SU-DHL-6 (cell line): Measurements from ENCODE around the gene LKAAEAR1.
A peak's percentile ranks its signal among the peaks of the same experiment; 100 is the strongest.
"Not testable (repeated sequence)": the region's sequence is repeated elsewhere in the genome, so short reads cannot be mapped to it uniquely, and the experiment has no call there.

ENCODE experiments used
- H2AFZ ChIP-seq: fragments of 200-600 bp; sonication (generic); 2 replicates; pipeline ENCODE4 v1.6.1; 2014; ENCODE audit warnings: low read depth, mild to moderate bottlenecking, moderate library complexity, mixed read lengths, antibody characterized with exemption, low read length; ENCODE audit not compliant: severe bottlenecking
- H3F3A ChIP-seq: fragments of 200-600 bp; shearing (Covaris generic); 2 replicates; pipeline ENCODE4 v1.6.0; 2016; ENCODE audit warnings: antibody characterized with exemption, mild to moderate bottlenecking; ENCODE audit not compliant: insufficient read depth
- H3K27ac ChIP-seq: fragments of 200-600 bp; sonication (generic); 2 replicates; pipeline ENCODE4 v1.5.1; 2016; ENCODE audit warnings: low read depth, mild to moderate bottlenecking, low read length, moderate library complexity, mixed read lengths
- H3K27me3 ChIP-seq: fragments of 200-600 bp; sonication (generic), shearing (Covaris generic); 2 replicates; pipeline ENCODE4 v1.6.0; 2014; ENCODE audit warnings: mild to moderate bottlenecking, low read length
- H3K36me3 ChIP-seq: fragments of 200-600 bp; sonication (generic); 2 replicates; pipeline ENCODE4 v1.6.1; 2014; ENCODE audit warnings: mild to moderate bottlenecking, low read length, mixed read lengths
- H3K4me2 ChIP-seq: fragments of 300-600, 200-600 bp; shearing (Covaris generic), sonication (generic); 2 replicates; pipeline ENCODE4 v1.6.0; 2014; ENCODE audit warnings: low read length, low read depth, mild to moderate bottlenecking; ENCODE audit not compliant: poor library complexity, severe bottlenecking
- H3K4me3 ChIP-seq: fragments of 200-600 bp; sonication (generic); 2 replicates; pipeline ENCODE4 v1.5.1; 2014; ENCODE audit warnings: antibody characterized with exemption, low read length, mild to moderate bottlenecking, mixed read lengths; ENCODE audit not compliant: insufficient read depth, poor library complexity, severe bottlenecking
- H3K79me2 ChIP-seq: fragments of 200-600 bp; sonication (generic); 2 replicates; pipeline ENCODE4 v1.6.1; 2014; ENCODE audit warnings: mild to moderate bottlenecking, low read length, moderate library complexity; ENCODE audit not compliant: insufficient read depth
- H3K9ac ChIP-seq: fragments of 200-600 bp; sonication (generic); 2 replicates; pipeline ENCODE4 v1.7.0; 2014; ENCODE audit warnings: mild to moderate bottlenecking, low read length
- H3K9me2 ChIP-seq: fragments of 200-600 bp; sonication (generic); replicated peaks from 2 replicates; pipeline ENCODE4 v1.6.1; 2014; ENCODE audit warnings: low read length; ENCODE audit not compliant: insufficient read depth
- H3K9me3 ChIP-seq: fragments of 200-600 bp; sonication (generic); 2 replicates; pipeline ENCODE4 v1.6.1; 2014; ENCODE audit warnings: low read length, mixed read lengths; ENCODE audit not compliant: insufficient read depth
- H4K20me1 ChIP-seq: fragments of 200-600 bp; sonication (generic); 2 replicates; pipeline ENCODE4 v1.6.1; 2014; ENCODE audit warnings: low read depth, mild to moderate bottlenecking, antibody characterized with exemption, low read length, moderate library complexity, mixed read lengths
- EZH2phosphoT487 ChIP-seq: fragments of 200-600 bp; sonication (generic), shearing (Covaris generic); conservative IDR thresholded peaks from 2 replicates; pipeline ENCODE4 v1.6.1; 2018; ENCODE audit warnings: mild to moderate bottlenecking, antibody characterized with exemption, low read length, moderate library complexity, mixed read lengths
- TF ChIP-seq, protein P1 (sequence below): fragments of 200-600 bp; sonication (generic); IDR thresholded peaks from one replicate; pipeline ENCODE4 v1.5.1; 2017; ENCODE audit warnings: antibody characterized with exemption, mild to moderate bottlenecking, low read length, moderate library complexity; ENCODE audit not compliant: insufficient read depth, poor library complexity, severe bottlenecking

The LKAAEAR1 gene

DNA sequence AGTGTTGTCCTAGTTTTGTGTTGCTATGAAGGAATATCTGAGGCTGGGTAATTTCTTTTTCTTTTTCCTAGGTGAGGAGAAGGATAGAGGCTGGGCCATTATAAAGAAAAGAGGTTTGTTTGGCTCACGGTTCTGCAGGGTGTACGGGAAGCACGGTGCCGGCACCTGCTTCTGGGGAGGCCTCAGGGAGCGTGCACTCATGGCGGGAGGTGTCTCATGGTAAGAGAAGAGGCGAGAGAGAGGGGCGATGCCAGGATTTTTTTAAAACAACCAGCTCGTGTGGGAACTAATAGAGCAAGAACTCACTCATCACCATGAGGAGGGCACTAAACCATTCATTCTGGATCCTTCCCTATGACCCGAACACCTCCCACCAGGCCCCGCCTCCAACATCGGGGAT, 37.4 kb upstream of the LKAAEAR1 start:
- no peak overlapping the region for H3K9ac ChIP-seq
- H3K27ac ChIP-seq, result no peak overlapping the region
- no peaks in the 10 kb centered on the region for H3K36me3 ChIP-seq
- H3K4me2 ChIP-seq, result no peak overlapping the region
- H3K27me3 ChIP-seq, result no peaks in the 10 kb centered on the region
- H3K9me3 ChIP-seq, result no peaks in the 10 kb centered on the region
- no peaks in the 10 kb centered on the region for H4K20me1 ChIP-seq
- no peak overlapping the region for H2AFZ ChIP-seq
- no peaks in the 10 kb centered on the region for H3F3A ChIP-seq
- H3K79me2 ChIP-seq, result no peaks in the 10 kb centered on the region
- H3K4me3 ChIP-seq, result no peak overlapping the region
- no peaks in the 10 kb centered on the region for H3K9me2 ChIP-seq
- TF ChIP-seq, protein P1, sequence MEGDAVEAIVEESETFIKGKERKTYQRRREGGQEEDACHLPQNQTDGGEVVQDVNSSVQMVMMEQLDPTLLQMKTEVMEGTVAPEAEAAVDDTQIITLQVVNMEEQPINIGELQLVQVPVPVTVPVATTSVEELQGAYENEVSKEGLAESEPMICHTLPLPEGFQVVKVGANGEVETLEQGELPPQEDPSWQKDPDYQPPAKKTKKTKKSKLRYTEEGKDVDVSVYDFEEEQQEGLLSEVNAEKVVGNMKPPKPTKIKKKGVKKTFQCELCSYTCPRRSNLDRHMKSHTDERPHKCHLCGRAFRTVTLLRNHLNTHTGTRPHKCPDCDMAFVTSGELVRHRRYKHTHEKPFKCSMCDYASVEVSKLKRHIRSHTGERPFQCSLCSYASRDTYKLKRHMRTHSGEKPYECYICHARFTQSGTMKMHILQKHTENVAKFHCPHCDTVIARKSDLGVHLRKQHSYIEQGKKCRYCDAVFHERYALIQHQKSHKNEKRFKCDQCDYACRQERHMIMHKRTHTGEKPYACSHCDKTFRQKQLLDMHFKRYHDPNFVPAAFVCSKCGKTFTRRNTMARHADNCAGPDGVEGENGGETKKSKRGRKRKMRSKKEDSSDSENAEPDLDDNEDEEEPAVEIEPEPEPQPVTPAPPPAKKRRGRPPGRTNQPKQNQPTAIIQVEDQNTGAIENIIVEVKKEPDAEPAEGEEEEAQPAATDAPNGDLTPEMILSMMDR, result no peak
- TF ChIP-seq EZH2phosphoT487, result no peak

DNA sequence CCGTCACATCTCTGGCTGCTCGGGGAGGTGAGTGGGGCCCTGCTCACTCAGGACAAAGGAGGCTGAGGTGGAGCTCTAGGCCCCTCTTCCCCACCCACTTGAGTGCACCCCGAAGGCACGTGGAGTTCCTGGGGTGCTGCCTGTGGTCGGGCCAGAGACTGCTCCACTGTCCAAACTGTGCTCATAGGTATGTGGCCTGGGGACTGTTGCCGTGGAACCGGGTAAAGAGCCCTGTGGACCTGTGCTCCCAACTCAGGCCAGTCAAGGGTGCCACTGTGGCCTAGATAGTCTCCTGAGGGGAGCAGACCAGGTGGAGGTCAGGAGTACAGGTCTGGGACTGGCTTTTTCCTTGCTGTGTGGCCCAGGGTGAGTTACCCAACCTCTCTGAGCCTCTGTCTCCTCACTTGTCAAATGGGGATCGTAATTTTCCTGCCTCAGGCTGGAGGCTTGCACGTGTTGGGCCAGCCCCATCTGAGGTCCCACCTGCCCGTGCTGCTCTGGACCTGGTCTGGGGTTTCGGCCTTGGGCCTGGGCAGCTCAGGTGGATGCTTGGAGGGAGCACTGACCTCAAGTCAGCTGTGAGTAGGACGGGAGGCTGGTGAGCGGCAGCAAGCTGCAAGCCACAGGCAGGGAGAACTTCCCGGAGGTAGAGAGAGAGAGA, 35.6 kb upstream of the LKAAEAR1 start:
- H2AFZ ChIP-seq, result peak overlapping the region; percentile 78

DNA sequence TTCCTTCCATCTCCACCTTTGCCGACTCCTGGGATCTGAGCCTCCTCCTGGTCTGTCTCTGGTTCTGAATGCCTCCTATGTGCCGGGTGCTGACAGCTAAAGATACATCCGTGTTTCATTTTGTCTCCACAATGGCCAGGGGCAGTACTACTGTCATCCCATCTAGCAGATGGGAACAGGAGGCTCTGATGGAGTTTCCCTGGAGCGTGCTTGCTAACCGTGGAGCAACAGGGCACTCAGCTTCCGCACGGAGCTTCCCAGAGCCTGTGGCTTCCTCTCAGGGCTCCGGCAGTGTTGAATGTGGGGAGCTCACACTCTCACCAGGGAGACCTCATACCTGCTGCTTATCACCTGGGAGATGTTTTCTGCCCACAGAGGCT, 35.1 kb upstream of the LKAAEAR1 start:
- Histone ChIP-seq H3K9me2 (no peaks in the 10 kb centered on the region), H3K27me3 (no peaks in the 10 kb centered on the region), H3F3A (no peaks in the 10 kb centered on the region), H3K36me3 (no peaks in the 10 kb centered on the region), H3K4me3 (no peak overlapping the region), H3K4me2 (no peak overlapping the region), H3K79me2 (no peaks in the 10 kb centered on the region), H3K9ac (no peak overlapping the region), H2AFZ (no peak overlapping the region), H3K27ac (no peak overlapping the region), H3K9me3 (no peaks in the 10 kb centered on the region), H4K20me1 (no peaks in the 10 kb centered on the region)
- TF ChIP-seq, protein P1, result no peak
- no peak for TF ChIP-seq EZH2phosphoT487

More for the DNA sequence above, 35.6 kb upstream of the LKAAEAR1 start:
- H3K27ac ChIP-seq, result no peak overlapping the region
- H3K27me3 ChIP-seq, result no peaks in the 10 kb centered on the region
- no peaks in the 10 kb centered on the region for H3K79me2 ChIP-seq
- H3K36me3 ChIP-seq, result no peaks in the 10 kb centered on the region
- no peak overlapping the region for H3K4me3 ChIP-seq
- H3F3A ChIP-seq, result no peaks in the 10 kb centered on the region
- H4K20me1 ChIP-seq, result no peaks in the 10 kb centered on the region
- H3K9me3 ChIP-seq, result no peaks in the 10 kb centered on the region
- TF ChIP-seq, protein P1, result no peak
- no peak for TF ChIP-seq EZH2phosphoT487
- peak overlapping the region; percentile 32; the same call in 1 of the 2 replicates for H3K9ac ChIP-seq
- H3K9me2 ChIP-seq, result no peaks in the 10 kb centered on the region
- H3K4me2 ChIP-seq, result peak overlapping the region; percentile 29

DNA sequence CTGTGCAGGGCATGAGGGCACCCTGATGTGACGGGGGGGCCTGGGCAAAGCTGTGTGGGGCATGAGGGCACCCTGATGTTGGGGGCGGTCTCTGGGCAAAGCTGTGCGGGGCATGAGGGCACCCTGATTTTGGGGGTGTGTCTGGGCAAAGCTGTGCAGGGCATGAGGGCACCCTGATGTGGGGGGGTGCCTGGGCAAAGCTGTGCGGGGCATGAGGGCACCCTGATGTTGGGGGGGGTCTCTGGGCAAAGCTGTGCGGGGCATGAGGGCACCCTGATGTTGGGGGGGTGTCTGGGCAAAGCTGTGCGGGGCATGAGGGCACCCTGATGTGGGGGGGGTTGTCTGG, 33.2 kb upstream of the LKAAEAR1 start:
- H4K20me1 ChIP-seq, H3K79me2 ChIP-seq, H3K4me2 ChIP-seq, H3F3A ChIP-seq, H3K27ac ChIP-seq, H3K36me3 ChIP-seq, H3K9me3 ChIP-seq, H3K9me2 ChIP-seq, H3K4me3 ChIP-seq, H3K9ac ChIP-seq, H3K27me3 ChIP-seq, H2AFZ ChIP-seq: not testable (repeated sequence)
